ENCODE data around the gene C19orf12. TPM values are rescaled to one million over a fixed set of nuclear protein-coding genes. Genes with fewer than 3 reads are reported as not detected.

Gene C19orf12
- total RNA-seq = 43.2 and 45.8 TPM in 2 replicates

GRCh38 chr19:29714953-29715700 lies at the start of gene C19orf12:
Gene C19orf12 (minus strand): TSS chr19:29715261. CDS start chr19:29708413, 6,848 bp downstream.
- intact Hi-C loops (cut with micrococcal nuclease) = loop anchor here (5.0 kb wide), 1 partner anchor 188 kb away; the partner anchor contains the start of gene VSTM2B

DNA sequence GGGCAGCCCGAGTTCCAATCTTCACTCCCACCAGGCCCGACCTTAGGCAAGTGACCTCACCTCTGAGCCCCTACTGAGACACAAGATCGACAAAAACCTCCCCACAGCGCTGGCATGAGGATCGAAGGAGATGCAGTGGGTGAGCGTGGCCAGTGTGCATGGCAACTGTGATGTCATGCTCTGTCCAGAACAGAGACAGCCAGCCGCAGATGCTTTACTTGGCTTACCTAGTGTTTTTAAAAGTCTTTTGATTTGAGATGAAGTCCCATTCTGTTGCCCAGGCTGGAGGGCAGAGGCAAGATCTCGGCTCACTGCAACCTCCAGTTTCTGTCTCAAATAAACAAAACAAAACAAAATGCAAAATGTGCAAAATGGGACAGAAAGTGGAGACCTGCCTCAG lies 49.3 kb upstream of the C19orf12 start:
- intact Hi-C loops (cut with micrococcal nuclease) = no loop called here

GRCh38 chr19:29763196-29763595 lies 48.1 kb upstream of the C19orf12 start:
- intact Hi-C loops (cut with micrococcal nuclease) = no loop called here

DNA sequence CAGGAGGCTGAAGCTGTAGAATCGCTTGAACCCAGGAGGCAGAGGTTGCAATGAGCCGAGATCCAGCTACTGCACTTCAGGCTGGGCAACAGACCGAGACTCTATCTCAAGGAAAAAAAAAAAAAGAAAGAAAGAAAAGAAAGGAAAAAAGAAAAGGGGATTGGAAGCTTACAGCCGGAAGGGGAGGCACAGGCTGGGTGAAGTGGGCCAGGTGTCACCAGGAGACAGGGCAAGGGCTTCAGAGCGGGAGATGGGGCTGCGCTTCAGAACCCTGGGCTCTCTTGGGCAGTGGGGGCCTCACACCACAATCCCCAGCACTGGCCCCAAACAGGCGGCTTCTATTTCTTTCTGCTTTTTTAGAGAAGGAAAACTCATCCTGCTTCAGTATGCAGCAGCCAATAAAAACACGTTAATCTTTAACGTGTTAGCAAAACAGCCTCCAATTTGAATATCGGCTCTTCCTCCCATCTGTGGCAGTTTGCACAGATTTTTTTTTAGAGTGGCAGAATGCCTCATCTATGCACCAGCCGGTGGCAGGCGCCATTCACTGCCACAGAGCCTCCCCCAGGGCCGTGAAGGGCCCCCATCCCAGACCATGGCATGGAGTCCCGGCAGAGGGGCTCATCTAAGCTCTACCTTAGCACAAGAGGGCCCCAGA lies 46.6 kb upstream of the C19orf12 start:
- intact Hi-C loops (cut with micrococcal nuclease) = loop anchor here (2.0 kb wide), 1 partner anchor 51 kb away; no protein-coding TSS in a partner anchor

DNA sequence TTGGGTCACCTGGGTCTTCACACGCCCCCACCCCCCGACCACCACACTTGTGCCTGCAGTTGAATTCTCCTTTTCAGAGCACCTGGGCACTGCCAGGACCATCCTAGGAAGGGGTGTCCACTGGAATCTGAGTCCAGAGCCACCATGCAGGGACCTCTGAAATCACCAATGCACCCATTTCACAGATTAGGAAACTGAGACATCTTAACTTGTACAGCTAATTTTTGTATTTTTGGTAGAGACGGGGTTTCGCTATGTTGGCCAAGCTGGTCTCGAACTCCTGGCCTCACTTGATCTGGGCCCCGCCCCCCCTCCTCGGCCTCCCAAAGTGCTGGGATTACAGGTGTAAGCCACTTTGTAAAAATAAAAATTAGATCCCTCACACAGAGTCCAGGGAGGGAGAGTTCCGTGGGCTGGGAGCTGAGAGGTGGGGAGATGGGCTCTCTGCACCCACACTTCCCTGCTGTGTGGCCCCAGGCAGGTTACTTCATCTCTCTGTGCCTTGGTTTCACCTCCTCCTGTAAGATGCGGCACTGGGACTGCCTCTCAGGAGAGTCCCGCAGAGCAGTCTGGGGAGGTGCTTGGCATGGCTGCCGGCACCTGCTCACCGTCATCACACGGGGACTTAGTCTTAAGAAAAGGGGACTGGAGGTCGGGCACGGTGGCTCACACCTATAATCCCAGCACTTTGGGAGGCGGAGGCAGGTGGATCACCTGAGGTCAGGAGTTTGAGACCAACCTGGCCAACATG lies 45.9 kb upstream of the C19orf12 start:
- intact Hi-C loops (cut with micrococcal nuclease) = loop anchor here (1.0 to 2.0 kb wide), 3 partner anchors 52 to 112 kb away; no protein-coding TSS in a partner anchor

DNA sequence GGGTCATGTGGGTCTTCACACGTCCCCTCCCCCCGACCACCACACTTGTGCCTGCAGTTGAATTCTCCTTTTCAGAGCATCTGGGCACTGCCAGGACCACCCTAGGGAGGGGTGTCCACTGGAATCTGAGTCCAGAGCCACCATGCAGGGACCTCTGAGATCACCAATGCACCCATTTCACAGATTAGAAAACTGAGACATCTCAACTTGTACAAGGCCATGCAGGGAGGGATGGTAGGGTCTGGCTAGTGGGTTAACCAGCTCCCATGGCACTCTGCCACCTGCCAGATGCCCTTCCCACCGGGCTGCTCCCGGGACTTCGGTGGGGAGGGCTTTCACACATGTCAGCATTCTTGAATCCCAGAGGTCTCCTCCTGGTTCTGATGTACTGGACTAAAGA lies 44.3 kb upstream of the C19orf12 start:
- intact Hi-C loops (cut with micrococcal nuclease) = no loop called here

DNA sequence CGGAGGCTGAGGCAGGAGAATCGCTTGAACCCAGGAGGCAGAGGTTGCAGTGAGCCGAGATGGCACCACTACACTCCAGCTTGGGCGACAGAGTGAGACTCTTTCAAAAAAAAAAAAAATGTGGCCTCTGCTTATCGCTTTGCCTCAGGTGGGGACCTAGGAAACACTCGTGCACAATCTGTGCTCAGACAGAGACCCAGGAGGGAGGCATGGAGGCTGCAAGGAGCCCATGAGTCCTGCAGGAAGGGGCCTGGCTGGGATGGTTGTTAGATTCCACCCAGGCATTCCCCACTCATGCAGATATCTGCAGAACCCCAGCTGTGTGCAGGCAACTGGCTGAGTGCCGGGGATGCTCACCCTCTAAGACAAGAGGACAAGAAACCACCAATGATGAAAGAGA lies 43.8 kb upstream of the C19orf12 start:
- intact Hi-C loops (cut with micrococcal nuclease) = no loop called here

DNA sequence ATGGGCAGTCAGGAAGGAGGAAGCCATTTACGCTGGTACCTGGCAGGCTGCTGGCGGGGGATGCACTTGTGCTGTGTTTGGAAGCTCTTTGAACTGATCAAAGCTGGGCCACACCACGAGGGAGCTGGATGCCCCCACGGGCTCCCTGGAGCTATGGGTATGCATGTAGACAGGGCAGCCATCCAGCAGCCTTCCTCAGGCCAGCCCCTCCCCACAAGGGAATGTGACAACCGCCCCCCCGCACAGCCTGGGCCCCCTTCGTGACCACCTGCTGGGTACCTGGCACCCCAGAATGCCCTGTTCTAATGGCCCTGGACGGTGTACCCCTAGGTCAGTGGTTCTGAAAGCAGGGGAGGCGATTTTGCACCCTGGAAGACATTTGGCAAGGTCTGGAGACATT lies 42.5 kb upstream of the C19orf12 start:
- intact Hi-C loops (cut with micrococcal nuclease) = no loop called here

- intact Hi-C loops (cut with micrococcal nuclease) = no loop called here
Measured at GRCh38 chr19:29753934-29754305, 38.9 kb upstream of the C19orf12 start.

GRCh38 chr19:29753190-29753933 lies 38.3 kb upstream of the C19orf12 start:
- intact Hi-C loops (cut with micrococcal nuclease) = no loop called here

DNA sequence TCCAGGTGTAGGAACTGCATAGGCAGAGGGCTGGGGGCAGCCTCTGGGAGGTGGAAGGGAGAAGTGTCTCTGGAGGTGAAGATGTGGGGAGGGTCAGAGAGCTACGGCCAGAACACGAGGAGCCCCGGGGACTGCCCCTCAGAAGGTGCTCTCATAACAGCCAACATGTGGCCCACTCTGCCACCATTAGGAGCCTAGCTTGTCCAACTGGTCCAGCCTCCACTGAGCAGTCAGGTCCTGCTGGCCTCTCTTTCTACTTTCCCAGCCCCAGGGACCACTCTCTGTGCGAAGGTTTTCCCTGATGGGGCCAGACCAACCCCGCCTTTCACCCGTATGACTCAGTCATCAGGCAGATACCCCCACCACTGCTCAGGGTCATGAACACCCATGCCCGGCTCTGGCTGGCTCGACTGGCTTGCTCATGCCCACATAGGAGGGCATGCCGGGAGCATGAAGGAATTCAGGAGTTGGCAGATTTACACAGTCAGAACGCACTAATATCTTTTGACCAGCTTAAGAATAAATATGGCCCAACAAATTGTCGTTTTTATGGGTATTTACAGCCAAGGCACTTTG lies 37.5 kb upstream of the C19orf12 start:
- intact Hi-C loops (cut with micrococcal nuclease) = no loop called here

GRCh38 chr19:29751932-29752331 lies 36.9 kb upstream of the C19orf12 start:
- intact Hi-C loops (cut with micrococcal nuclease) = no loop called here

DNA sequence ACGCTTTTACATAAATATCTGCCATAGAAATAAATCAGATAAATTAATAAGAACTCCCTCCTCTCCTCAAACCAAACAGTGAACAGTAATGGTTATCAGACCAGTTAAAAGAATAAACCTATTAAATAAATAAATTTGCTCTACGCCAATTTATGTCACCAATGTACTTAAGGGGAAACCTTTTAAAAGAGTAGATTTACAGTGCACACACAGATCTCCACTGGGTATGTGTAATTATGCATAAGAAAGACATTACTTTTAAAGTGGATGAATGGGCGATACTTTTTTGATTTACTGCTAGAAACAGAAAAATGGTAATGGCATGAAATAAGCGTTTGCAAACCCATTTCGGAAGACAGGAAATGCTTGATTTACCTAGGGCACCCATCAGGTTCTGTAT lies 34.9 kb upstream of the C19orf12 start:
- intact Hi-C loops (cut with micrococcal nuclease) = no loop called here

DNA sequence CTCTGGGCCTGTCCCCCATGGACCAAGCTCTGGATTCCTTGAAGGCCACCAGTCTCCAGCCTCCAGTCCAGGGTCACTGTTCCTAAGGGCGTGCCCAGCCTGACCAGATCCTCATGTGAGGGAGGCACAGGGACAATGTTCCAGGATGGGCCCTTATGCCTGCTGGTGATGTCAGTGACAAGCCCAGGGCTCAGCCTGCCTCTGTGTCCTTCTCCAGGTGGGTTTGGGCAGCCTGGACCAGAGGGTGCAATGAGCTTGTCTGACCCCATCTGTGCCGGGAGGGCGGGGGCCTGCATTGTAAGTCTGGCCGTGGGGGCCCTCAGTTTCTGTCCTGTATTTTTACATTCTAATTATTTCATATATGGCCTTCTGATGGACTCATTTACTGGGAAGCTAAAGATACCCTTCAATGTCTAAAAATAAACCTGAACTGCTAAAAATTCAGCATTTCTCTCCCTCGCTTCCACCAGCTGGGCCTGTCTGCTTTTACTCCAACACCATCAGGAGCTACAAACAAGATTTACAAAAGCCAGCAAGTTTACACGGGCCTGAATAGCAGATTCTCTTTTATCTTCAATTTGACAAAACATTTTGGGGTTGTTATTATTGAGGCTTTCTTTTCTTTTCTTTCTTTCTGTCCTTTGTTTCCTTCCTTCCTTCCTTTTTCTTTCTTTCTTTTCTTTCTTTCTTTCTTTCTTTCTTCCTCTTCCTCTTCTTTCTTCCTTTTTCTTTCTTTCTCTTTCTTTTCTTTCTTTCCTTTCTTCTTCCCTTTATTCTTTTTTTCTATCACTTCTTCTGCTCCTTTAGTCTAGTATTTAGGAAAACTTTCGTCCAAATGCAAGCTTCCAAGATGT lies 34.2 kb upstream of the C19orf12 start:
- intact Hi-C loops (cut with micrococcal nuclease) = no loop called here

DNA sequence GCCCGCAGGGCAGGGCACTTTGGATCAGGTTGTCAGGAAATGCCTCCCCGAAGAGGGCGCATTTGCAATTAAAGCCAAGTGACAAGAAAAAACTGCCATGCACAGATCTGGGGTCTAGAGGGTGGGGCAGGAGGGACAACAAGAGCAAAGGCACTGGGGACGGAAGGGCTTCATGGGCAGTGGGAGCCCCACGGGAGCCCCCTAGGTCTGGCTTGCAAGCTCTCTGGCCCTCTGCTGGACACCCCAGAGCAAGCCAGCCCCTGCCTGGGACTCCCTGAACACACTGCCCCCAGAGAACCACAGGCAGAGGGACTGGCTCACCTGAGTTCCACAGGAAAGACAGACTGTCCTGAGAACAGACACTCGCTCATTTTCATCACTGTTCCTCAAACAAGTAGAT lies 30.2 kb upstream of the C19orf12 start:
- intact Hi-C loops (cut with micrococcal nuclease) = no loop called here

GRCh38 chr19:29743681-29744080 lies 28.6 kb upstream of the C19orf12 start:
- intact Hi-C loops (cut with micrococcal nuclease) = no loop called here

DNA sequence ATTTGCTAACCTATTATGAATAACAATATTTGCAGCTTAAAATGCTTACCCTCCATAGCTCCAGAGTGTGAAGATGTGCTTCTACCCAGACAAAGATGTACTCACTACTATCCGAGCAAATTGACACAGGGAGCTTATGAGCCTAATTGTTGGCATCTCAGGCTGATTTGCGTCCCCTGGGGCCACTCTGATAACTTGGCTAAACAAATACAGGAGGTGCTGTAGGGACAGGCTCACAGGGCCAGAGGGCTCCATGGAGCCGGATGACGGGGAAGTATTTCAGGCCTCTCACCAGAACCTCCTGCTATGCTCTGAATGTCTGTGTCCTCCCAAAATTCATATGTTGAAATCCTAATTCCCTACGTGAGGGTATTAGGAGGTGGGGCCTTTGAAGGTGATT lies 26.7 kb upstream of the C19orf12 start:
- intact Hi-C loops (cut with micrococcal nuclease) = no loop called here

DNA sequence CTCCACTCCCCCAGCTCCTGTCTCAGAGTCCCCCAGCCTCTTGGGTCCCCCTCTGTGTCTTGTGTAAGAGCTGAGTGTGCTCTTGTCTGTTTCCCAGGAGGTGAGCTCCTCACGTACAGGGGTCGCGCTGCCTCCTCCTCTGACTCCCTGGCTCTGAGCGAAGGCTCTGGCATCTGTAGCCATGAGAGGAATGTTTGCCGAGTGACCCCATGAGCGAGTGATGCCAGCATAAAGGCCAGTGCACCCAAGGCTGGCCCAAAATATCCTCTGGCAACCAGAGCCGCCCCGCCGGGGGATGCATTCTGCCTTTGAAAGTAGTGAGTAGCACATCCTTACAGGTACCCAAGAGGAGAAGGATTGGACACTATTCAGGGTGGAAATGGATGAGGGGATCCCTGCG lies 26.2 kb upstream of the C19orf12 start:
- intact Hi-C loops (cut with micrococcal nuclease) = no loop called here

- intact Hi-C loops (cut with micrococcal nuclease) = no loop called here
Measured at GRCh38 chr19:29737461-29738000, 22.5 kb upstream of the C19orf12 start.

- intact Hi-C loops (cut with micrococcal nuclease) = no loop called here
Measured at GRCh38 chr19:29735829-29736228, 20.8 kb upstream of the C19orf12 start.

Data from T-helper 2 cell treated with Interferon-gamma antibody and Interleukin-4, amounts not matched to agents 100 ng/mL and 5 ng/mL, for 36 hours (primary cell).